K562 (cell line): ENCODE measurements around the gene UBE2L3.

Experiments
- CBFA2T3 ChIP-seq: fragments of 450-650 bp; IDR thresholded peaks from 2 replicates; pipeline ENCODE4 v1.6.1; 2017
- ELF1 ChIP-seq: fragments of 200-800 bp; sonication (Bioruptor generic); IDR thresholded peaks from 2 replicates; pipeline ENCODE4 v1.6.1; 2016; ENCODE audit warnings: missing genetic modification characterization, missing compliant biosample characterization
- HDAC1 ChIP-seq, 2 experiments: fragments of 450-650 bp; IDR thresholded peaks; 2 replicates each; pipeline ENCODE4 v1.6.1; 2016 to 2017; ENCODE audit warnings: inconsistent platforms in 1 of 2, mild to moderate bottlenecking in 1 of 2, moderate library complexity in 1 of 2
- MAZ ChIP-seq, 2 experiments: fragments of 450-650 bp in 1 of 2; sonication (generic) in 1 of 2; formaldehyde crosslinking; IDR thresholded peaks in 1 of 2; conservative IDR thresholded peaks in 1 of 2; 2 replicates each; pipeline versions ENCODE4 v1.4.0 to v1.5.0; 2020; ENCODE audit warnings: mild to moderate bottlenecking in 1 of 2, missing genetic modification reagents in 1 of 2
- TF ChIP-seq, protein P1 (sequence below): sonication (generic); formaldehyde crosslinking; IDR thresholded peaks from 2 replicates; pipeline ENCODE4 v1.5.0; 2020; ENCODE audit warnings: missing genetic modification reagents
- TF ChIP-seq, protein P2 (sequence below): fragments of 450-650 bp; conservative IDR thresholded peaks from 2 replicates; pipeline ENCODE4 v1.6.1; 2016; ENCODE audit warnings: missing genetic modification characterization, low read depth, mild to moderate bottlenecking, control low read depth, missing compliant biosample characterization

DNA sequence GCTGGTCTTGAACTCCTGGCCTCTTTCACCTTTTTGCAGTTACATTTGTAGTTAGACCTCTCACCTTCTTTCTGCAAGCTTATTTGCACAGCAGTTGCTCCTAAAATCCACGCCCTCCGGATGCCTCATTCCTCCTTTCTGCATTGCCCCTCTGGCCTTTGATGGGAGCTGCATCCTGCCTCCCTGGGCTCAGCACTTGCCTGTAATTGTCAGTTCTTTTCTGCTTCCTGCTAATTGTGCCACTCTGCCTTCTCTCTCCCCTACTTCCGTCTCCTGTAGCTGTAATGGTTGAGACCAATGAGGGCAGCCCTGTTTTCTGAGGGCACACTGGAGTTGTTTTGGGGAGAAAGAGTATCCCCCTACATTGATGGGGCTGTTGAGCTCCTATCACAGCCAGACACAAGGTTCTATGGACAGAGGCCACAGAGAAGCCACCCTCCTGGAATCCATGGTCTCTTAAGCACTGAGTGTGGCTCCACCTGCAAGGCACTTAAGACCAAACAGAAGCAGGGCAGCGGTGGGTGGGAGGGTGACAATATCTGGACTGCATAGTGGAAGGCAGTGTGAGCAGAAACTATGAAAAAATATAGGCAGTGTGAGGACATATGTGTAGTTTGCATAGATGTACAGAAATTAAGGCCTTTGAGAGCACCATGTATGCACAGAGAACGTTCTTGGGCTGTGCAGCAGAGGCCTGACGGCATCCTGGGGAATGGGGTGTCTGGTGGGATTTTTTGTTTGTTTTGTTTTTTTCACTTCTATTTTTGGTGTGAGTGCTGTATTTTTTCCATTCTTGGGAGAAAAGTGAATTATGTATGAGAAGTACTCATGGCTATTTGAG, 31.8 kb downstream of the UBE2L3 start:
- TF ChIP-seq CBFA2T3 (no peak), HDAC1 (IDR thresholded peaks at IDR 0.05) (no peak), ELF1 (tag) (no peak), MAZ (CRISPR knock-in tag; conservative IDR thresholded peaks at IDR 0.05 in 1 of 2, IDR thresholded peaks at IDR 0.05 in 1 of 2) (no peak)
- TF ChIP-seq, protein P1, sequence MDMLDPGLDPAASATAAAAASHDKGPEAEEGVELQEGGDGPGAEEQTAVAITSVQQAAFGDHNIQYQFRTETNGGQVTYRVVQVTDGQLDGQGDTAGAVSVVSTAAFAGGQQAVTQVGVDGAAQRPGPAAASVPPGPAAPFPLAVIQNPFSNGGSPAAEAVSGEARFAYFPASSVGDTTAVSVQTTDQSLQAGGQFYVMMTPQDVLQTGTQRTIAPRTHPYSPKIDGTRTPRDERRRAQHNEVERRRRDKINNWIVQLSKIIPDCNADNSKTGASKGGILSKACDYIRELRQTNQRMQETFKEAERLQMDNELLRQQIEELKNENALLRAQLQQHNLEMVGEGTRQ (CRISPR knock-in tag) = no peak; the same call in 1 of the 2 replicates
- TF ChIP-seq, protein P2, sequence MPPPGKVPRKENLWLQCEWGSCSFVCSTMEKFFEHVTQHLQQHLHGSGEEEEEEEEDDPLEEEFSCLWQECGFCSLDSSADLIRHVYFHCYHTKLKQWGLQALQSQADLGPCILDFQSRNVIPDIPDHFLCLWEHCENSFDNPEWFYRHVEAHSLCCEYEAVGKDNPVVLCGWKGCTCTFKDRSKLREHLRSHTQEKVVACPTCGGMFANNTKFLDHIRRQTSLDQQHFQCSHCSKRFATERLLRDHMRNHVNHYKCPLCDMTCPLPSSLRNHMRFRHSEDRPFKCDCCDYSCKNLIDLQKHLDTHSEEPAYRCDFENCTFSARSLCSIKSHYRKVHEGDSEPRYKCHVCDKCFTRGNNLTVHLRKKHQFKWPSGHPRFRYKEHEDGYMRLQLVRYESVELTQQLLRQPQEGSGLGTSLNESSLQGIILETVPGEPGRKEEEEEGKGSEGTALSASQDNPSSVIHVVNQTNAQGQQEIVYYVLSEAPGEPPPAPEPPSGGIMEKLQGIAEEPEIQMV (tag) = no peak
